GM10847 (cell line): Measurements from ENCODE around the gene KAT8.

Source experiments
- POLR2A ChIP-seq: IDR thresholded peaks from 2 replicates; pipeline ENCODE4 v1.6.1; 2011; ENCODE audit not compliant: insufficient read length; ENCODE audit errors: extremely low read depth

Gene KAT8

GRCh38 chr16:31117384-31118222, at the start of gene KAT8:
Gene KAT8 (plus strand): TSS chr16:31117664. CDS start chr16:31117682, 18 bp downstream.
- TF ChIP-seq POLR2A, result peak; percentile 91

- TF ChIP-seq POLR2A, result no peak
Measured at GRCh38 chr16:31071861-31072260, 45.6 kb upstream of the KAT8 start.

GRCh38 chr16:31072540-31073141, 44.8 kb upstream of the KAT8 start:
- no peak for TF ChIP-seq POLR2A

DNA sequence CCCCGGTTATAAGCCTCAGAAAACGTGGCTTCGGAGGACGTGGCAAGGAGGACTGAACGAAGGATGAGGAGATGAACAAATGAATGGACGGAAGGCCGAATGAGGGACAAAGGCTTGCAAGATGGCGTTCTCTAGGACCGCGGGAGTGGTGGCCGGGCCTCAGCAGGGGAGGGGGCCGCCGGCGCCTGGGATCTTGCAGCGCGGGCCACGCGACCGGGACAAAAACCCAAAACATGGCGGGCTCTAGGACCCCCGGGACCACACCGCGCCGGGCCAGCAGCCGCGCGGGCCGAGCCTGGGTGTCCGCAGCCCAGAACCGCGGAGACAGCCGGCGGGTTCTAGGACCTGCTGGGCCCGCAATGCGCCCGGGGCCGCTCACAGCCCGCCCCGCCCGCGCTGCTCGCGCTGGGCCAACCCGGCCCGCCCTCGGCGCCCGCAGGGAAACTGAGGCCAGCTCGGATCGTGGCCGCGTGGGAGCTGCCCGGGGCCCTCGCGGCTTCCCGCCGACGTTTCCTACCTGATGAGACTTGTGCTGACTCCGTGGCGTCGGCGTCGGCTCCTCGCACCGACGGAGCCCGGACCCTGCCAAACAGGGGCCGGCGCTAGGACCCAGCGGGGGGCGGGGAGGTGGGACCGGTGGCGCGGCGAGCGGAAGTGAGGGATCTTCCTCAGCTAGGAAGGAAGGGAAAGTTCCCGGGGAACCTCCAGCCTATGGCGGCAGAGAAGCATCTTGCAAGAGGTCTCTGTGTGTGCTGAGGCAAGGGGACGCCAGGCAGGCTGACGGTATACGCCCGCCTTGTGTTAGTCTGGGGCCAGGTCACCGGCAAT, 44.1 kb upstream of the KAT8 start:
- no peak for TF ChIP-seq POLR2A

DNA sequence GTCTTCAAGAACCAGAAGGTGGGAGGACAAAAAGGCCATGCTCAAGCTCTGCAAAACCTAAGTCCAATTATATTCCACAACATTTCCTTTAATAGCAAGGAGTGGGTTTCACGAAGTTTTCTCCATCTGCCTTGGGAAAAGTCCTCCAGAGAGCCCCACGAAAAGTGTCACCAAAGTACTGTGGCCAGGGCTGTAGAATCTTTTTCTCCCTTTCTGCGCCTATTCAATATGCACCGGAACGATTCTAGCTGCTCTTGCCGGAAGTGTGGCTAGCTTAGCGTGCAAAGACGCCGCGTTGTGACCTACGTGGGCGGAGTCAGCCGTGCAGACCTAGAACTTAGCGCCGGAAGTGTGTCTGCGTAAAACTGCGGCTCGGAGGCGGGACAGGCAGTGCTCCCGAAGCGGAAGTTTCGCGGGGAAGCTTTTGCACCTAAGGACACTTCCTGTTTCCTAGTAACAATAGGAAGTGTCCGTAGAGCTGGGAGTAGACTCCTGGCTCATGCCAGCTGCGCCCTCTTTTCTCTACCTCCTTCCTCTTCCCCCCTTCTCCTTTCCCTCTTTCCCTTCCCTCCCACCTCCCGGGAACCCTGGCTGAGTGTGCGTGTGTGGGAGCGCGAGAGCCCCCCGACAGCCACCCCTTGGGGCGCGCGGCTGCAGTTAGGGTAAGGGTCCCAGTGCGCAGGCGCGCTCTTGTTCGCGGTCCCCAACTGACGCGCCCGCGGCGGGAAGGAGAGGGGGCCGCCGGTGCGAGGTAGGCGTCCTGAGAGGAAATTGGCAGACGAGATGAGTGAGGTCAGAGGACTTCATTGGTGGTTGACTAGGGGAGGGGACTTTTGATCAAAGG, 43.3 kb upstream of the KAT8 start, which contains the start of the genes ZNF646 and ZNF668:
ZNF646 (plus strand) TSS at position 453 of the 844 bp plus-strand sequence. CDS start 1,903 bp downstream, outside the sequence.
ZNF668 (minus strand) TSS at position 271 of the 844 bp plus-strand sequence. CDS start 9,781 bp downstream, outside the sequence.
- TF ChIP-seq POLR2A, result peak; percentile 50

- no peak for TF ChIP-seq POLR2A
Measured at GRCh38 chr16:31074814-31075183, 42.7 kb upstream of the KAT8 start.

- no peak for TF ChIP-seq POLR2A
Measured at GRCh38 chr16:31076319-31076718, 41.1 kb upstream of the KAT8 start.

DNA sequence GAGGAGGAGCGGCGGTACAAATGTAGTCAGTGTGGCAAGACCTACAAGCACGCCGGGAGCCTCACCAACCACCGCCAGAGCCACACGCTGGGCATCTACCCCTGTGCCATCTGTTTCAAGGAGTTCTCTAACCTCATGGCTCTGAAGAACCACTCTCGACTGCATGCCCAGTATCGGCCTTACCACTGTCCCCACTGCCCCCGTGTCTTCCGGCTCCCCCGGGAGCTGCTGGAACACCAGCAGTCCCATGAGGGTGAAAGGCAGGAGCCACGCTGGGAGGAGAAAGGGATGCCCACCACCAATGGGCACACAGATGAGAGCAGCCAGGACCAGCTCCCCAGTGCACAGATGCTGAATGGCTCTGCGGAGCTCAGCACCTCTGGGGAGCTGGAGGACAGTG, 40.4 kb upstream of the KAT8 start:
- no peak for TF ChIP-seq POLR2A

DNA sequence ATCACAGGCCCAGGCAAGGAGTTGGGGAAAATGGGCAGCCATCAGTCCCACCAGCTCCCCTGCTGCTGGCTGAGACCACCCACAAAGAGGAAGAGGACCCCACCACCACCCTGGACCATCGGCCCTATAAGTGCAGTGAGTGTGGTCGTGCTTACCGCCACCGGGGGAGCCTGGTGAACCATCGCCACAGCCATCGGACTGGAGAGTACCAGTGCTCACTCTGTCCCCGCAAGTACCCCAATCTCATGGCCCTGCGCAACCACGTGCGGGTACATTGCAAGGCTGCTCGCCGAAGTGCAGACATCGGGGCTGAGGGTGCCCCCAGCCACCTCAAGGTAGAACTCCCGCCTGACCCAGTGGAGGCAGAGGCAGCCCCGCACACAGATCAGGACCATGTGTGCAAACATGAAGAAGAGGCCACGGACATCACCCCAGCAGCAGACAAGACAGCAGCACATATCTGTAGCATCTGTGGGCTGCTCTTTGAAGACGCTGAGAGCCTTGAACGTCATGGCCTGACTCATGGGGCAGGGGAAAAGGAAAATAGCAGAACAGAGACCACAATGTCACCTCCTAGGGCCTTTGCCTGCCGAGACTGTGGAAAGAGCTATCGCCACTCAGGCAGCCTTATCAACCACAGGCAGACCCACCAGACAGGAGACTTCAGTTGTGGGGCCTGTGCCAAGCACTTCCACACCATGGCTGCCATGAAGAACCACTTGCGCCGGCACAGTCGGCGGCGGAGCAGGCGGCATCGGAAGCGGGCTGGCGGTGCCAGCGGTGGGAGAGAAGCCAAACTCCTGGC, 39.7 kb upstream of the KAT8 start:
- TF ChIP-seq POLR2A, result no peak

DNA sequence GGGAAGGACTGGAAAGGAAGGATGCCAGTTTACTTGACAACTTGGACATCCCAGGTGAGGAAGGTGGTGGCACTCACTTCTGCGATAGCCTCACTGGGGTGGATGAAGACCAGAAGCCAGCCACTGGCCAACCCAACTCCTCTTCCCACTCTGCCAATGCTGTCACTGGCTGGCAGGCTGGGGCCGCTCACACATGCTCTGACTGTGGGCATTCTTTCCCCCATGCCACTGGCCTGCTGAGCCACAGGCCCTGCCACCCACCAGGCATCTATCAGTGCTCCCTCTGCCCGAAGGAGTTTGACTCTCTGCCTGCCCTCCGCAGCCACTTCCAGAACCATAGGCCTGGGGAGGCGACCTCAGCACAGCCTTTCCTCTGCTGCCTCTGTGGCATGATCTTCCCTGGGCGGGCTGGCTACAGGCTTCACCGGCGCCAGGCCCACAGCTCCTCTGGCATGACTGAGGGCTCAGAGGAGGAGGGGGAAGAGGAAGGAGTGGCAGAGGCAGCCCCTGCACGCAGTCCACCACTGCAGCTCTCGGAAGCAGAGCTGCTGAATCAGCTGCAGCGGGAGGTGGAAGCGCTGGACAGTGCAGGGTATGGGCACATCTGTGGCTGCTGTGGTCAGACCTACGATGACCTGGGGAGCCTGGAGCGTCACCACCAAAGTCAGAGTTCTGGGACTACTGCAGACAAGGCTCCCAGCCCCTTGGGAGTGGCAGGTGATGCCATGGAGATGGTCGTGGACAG, 38.7 kb upstream of the KAT8 start:
- TF ChIP-seq POLR2A, result no peak

- no peak for TF ChIP-seq POLR2A
Measured at GRCh38 chr16:31079342-31079944, 38.0 kb upstream of the KAT8 start.

DNA sequence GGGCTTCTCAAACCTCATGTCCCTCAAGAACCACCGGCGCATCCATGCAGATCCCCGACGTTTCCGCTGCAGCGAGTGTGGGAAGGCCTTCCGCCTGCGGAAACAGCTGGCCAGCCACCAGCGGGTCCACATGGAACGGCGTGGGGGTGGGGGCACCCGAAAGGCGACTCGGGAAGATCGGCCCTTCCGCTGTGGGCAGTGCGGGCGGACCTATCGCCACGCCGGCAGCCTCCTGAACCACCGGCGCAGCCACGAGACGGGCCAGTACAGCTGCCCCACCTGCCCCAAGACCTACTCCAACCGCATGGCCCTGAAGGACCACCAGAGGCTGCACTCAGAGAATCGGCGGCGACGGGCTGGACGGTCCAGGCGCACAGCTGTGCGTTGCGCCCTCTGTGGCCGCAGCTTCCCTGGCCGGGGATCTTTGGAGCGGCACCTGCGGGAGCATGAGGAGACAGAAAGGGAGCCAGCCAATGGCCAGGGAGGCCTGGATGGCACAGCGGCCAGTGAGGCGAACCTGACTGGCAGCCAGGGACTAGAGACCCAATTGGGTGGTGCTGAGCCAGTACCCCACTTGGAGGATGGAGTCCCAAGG, 37.3 kb upstream of the KAT8 start:
- no peak for TF ChIP-seq POLR2A

DNA sequence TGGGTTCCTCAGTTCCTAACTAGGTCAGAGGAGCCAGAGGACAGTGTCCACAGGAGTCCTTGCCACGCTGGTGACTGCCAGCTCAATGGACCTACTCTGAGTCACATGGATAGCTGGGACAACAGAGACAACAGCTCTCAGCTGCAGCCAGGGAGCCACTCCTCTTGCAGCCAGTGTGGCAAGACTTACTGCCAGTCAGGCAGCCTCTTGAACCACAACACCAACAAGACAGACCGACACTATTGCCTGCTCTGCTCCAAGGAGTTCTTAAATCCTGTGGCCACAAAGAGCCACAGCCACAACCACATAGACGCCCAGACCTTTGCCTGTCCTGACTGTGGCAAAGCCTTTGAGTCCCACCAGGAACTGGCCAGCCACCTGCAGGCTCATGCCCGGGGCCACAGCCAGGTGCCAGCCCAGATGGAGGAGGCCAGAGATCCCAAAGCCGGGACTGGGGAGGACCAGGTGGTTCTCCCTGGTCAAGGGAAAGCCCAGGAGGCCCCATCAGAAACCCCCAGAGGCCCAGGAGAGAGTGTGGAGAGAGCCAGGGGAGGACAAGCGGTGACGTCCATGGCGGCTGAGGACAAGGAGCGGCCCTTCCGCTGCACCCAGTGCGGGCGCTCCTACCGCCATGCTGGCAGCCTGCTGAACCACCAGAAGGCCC, 36.6 kb upstream of the KAT8 start:
- no peak for TF ChIP-seq POLR2A
